ENCODE measurements around the gene DUS4L. TPM values are rescaled to one million over a fixed set of nuclear protein-coding genes. Genes with fewer than 3 reads are reported as not detected.

DUS4L gene
- polyA plus RNA-seq, 1 donor from 2014 or later: 24.2 TPM

DNA sequence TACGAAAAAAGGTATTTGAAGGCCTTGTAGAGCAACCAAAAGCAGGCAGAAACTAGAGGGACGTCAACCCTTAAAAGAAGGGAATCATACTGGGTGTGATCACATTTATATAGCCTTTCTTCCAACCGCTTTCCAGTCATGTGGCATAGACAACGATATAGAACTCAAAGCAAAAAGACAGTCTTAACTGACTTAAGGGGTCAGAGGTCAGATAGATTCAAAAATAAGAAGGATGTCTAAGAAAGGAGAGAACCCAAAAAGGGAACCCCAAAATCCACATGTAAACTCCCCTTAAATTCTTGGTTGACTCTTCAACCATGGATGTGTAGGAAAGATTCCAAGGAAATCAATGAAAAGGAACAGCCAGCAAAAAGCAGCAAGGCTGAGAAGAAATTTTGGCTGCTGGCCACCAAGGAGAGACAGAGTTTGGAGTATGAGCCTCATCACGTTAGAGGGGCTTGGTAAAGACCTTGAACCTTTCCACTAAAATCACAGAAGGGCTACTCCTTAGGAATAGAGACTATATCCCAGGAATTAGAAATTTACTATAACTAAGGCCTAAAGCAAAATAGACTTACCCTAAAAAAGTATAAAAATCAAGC is 24.9 kb downstream of the DUS4L start:
- no peaks in the 10 kb centered on the region for H3K79me2 ChIP-seq (replicated peaks; ENCODE audit: insufficient read depth, low read length)
- no peaks in the 10 kb centered on the region for H4K20me1 ChIP-seq (ENCODE audit: insufficient read depth)
- H3K27me3 ChIP-seq (ENCODE audit: insufficient read depth, low read depth, low read length): no peaks in the 10 kb centered on the region
- H3K27ac ChIP-seq (ENCODE audit: low read length): no peak overlapping the region
- no peak overlapping the region for H2AFZ ChIP-seq (ENCODE audit: low read depth, low read length)
- no peaks in the 10 kb centered on the region for H3K9me2 ChIP-seq (ENCODE audit: insufficient read depth, low read length)
- no peak for TF ChIP-seq SMC3 (conservative IDR thresholded peaks at IDR 0.05; ENCODE audit: poor library complexity)
- no peak for TF ChIP-seq TAF1 (IDR thresholded peaks at IDR 0.05; ENCODE audit: low read depth)
- no peak for TF ChIP-seq EP300 (conservative IDR thresholded peaks at IDR 0.05; ENCODE audit: poor library complexity, severe bottlenecking)
- TF ChIP-seq, protein P1, sequence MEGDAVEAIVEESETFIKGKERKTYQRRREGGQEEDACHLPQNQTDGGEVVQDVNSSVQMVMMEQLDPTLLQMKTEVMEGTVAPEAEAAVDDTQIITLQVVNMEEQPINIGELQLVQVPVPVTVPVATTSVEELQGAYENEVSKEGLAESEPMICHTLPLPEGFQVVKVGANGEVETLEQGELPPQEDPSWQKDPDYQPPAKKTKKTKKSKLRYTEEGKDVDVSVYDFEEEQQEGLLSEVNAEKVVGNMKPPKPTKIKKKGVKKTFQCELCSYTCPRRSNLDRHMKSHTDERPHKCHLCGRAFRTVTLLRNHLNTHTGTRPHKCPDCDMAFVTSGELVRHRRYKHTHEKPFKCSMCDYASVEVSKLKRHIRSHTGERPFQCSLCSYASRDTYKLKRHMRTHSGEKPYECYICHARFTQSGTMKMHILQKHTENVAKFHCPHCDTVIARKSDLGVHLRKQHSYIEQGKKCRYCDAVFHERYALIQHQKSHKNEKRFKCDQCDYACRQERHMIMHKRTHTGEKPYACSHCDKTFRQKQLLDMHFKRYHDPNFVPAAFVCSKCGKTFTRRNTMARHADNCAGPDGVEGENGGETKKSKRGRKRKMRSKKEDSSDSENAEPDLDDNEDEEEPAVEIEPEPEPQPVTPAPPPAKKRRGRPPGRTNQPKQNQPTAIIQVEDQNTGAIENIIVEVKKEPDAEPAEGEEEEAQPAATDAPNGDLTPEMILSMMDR (IDR thresholded peaks at IDR 0.05; ENCODE audit: poor library complexity, severe bottlenecking): no peak
- TF ChIP-seq, protein P2, sequence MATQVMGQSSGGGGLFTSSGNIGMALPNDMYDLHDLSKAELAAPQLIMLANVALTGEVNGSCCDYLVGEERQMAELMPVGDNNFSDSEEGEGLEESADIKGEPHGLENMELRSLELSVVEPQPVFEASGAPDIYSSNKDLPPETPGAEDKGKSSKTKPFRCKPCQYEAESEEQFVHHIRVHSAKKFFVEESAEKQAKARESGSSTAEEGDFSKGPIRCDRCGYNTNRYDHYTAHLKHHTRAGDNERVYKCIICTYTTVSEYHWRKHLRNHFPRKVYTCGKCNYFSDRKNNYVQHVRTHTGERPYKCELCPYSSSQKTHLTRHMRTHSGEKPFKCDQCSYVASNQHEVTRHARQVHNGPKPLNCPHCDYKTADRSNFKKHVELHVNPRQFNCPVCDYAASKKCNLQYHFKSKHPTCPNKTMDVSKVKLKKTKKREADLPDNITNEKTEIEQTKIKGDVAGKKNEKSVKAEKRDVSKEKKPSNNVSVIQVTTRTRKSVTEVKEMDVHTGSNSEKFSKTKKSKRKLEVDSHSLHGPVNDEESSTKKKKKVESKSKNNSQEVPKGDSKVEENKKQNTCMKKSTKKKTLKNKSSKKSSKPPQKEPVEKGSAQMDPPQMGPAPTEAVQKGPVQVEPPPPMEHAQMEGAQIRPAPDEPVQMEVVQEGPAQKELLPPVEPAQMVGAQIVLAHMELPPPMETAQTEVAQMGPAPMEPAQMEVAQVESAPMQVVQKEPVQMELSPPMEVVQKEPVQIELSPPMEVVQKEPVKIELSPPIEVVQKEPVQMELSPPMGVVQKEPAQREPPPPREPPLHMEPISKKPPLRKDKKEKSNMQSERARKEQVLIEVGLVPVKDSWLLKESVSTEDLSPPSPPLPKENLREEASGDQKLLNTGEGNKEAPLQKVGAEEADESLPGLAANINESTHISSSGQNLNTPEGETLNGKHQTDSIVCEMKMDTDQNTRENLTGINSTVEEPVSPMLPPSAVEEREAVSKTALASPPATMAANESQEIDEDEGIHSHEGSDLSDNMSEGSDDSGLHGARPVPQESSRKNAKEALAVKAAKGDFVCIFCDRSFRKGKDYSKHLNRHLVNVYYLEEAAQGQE (IDR thresholded peaks at IDR 0.05; ENCODE audit: borderline replicate concordance): no peak
- no peak for TF ChIP-seq POLR2AphosphoS5 (IDR thresholded peaks at IDR 0.05)
- no peak for TF ChIP-seq EZH2 (IDR thresholded peaks at IDR 0.05; ENCODE audit: borderline replicate concordance, insufficient read depth, low read length, poor library complexity, severe bottlenecking)
- no peak for TF ChIP-seq MXI1 (conservative IDR thresholded peaks at IDR 0.05; ENCODE audit: poor library complexity, severe bottlenecking)
- no peak for TF ChIP-seq RAD21 (conservative IDR thresholded peaks at IDR 0.05)
- no peaks in the 10 kb centered on the region for H3K9me3 ChIP-seq (ENCODE audit: low read length)
- H3F3A ChIP-seq (ENCODE audit: insufficient read depth, low read length, poor library complexity, severe bottlenecking): no peaks in the 10 kb centered on the region
- no peak overlapping the region for H3K4me2 ChIP-seq (ENCODE audit: low read length)
- no peaks in the 10 kb centered on the region for H3K36me3 ChIP-seq (ENCODE audit: insufficient read depth, low read length)
- H3K9ac ChIP-seq (ENCODE audit: low read length): no peak overlapping the region
- H3K4me3 ChIP-seq (ENCODE audit: low read length): no peak overlapping the region

DNA sequence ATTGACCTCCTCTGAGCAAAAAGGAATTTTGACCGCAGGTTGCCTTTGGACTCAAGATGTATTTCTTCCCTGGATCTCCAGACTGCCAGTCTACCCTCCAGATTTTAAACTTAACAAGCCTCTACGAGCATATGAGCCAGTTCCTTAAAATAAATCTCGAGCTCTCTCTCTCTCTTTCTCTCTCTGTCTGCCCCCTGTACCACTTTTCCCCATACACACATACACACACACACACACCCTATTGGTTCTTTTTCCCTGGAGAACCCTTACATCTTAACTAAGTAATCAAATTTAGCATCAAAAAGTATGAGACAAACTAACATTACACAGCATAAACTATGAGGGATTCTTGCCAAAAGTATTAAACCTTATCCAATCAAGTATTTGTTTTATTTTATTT is 27.6 kb downstream of the DUS4L start:
- Histone ChIP-seq H3K36me3 (ENCODE audit: insufficient read depth, low read length) (peaks cover 7% of the 10 kb centered on the region), H3F3A (ENCODE audit: insufficient read depth, low read length, poor library complexity, severe bottlenecking) (no peaks in the 10 kb centered on the region), H3K9ac (ENCODE audit: low read length) (no peak overlapping the region), H3K9me3 (ENCODE audit: low read length) (no peaks in the 10 kb centered on the region), H3K4me2 (ENCODE audit: low read length) (no peak overlapping the region), H3K4me3 (ENCODE audit: low read length) (no peak overlapping the region), H2AFZ (ENCODE audit: low read depth, low read length) (no peak overlapping the region), H3K27me3 (ENCODE audit: insufficient read depth, low read depth, low read length) (no peaks in the 10 kb centered on the region), H4K20me1 (ENCODE audit: insufficient read depth) (no peaks in the 10 kb centered on the region), H3K79me2 (replicated peaks; ENCODE audit: insufficient read depth, low read length) (no peaks in the 10 kb centered on the region), H3K27ac (ENCODE audit: low read length) (no peak overlapping the region), H3K9me2 (ENCODE audit: insufficient read depth, low read length) (no peaks in the 10 kb centered on the region)
- no peak for TF ChIP-seq MXI1 (conservative IDR thresholded peaks at IDR 0.05; ENCODE audit: poor library complexity, severe bottlenecking)

Data from neural cell (in vitro differentiated cells).